ENCODE measurements around the gene ZNF213. TPM values are rescaled to one million over a fixed set of nuclear protein-coding genes. Genes with fewer than 3 reads are reported as not detected.
"Not testable (repeated sequence)": the region's sequence is repeated elsewhere in the genome, so short reads cannot be mapped to it uniquely, and the experiment has no call there.

The ZNF213 gene
- total RNA-seq, 1 donor from 2014 or later, result 6.6 TPM

GRCh38 chr16:3170440-3171180 lies 35.8 kb downstream of the ZNF213 start:
- DNase-seq, result no peak

GRCh38 chr16:3171181-3171854 lies 36.5 kb downstream of the ZNF213 start:
- no peak for DNase-seq

GRCh38 chr16:3171855-3172593 lies 37.2 kb downstream of the ZNF213 start:
- DNase-seq, result peak; percentile 32

GRCh38 chr16:3173892-3174617 lies 39.2 kb downstream of the ZNF213 start:
- peak; percentile 39 for DNase-seq

GRCh38 chr16:3174618-3175148 lies 39.9 kb downstream of the ZNF213 start:
- DNase-seq, result no peak

GRCh38 chr16:3175157-3176093 lies 40.6 kb downstream of the ZNF213 start:
- DNase-seq, result peak; percentile 55

GRCh38 chr16:3179651-3180050 lies 44.8 kb downstream of the ZNF213 start:
- DNase-seq, result no peak

GRCh38 chr16:3180445-3180878 lies 45.6 kb downstream of the ZNF213 start:
- DNase-seq, result no peak

- not testable (repeated sequence) for DNase-seq
Observed at GRCh38 chr16:3182293-3182607, 47.4 kb downstream of the ZNF213 start.

- peak; percentile 60 for DNase-seq
Observed at GRCh38 chr16:3182608-3183444, 48.0 kb downstream of the ZNF213 start.

GRCh38 chr16:3183445-3184139 lies 48.8 kb downstream of the ZNF213 start:
- DNase-seq, result no peak

GRCh38 chr16:3186946-3187690 lies 52.3 kb downstream of the ZNF213 start:
- DNase-seq, result no peak

- peak; percentile 31 for DNase-seq
Observed at GRCh38 chr16:3187798-3188674, 53.2 kb downstream of the ZNF213 start, which contains the start of gene OR1F1. TSS of gene OR1F1 (plus strand) at chr16:3188204.

- no peak for DNase-seq
Observed at GRCh38 chr16:3188675-3188924, 53.8 kb downstream of the ZNF213 start.

GRCh38 chr16:3188925-3189825 lies 54.3 kb downstream of the ZNF213 start:
- DNase-seq, result peak; percentile 56

GRCh38 chr16:3189869-3190268 lies 55.0 kb downstream of the ZNF213 start:
- DNase-seq, result no peak

- DNase-seq, result peak; percentile 19
Observed at GRCh38 chr16:3190949-3191353, 56.1 kb downstream of the ZNF213 start.

All from dermis blood vessel endothelial cell (primary cell).